Measurements from ENCODE around the gene USP37.

The USP37 gene

GRCh38 chr2:218435003-218435982 is 132.9 kb downstream of the USP37 start:
- no peak for DNase-seq (ENCODE audit: low read depth, low spot score)
- H3K27ac ChIP-seq = no peak overlapping the region

DNA sequence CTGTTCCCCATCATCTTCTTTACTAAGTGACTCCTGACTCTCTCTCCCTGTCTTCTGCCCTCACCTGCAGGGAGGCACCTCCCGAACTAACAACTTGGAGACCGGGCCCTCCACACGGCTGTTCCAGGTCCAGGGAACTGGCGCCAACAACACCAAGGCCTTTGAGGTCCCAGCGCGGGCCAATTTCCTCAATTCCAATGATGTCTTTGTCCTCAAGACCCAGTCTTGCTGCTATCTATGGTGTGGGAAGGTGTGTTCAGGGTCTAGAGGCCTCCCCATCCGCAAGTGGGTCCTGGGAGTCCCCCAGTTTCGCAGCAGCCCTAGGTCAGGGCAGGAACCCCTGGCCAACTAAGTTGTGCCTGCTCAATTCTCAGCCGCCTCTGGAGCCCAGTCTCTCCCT is 133.7 kb downstream of the USP37 start:
- no peak overlapping the region for H3K27ac ChIP-seq
- DNase-seq (ENCODE audit: low read depth, low spot score) = no peak

- H3K27ac ChIP-seq = no peak overlapping the region
- no peak for DNase-seq (ENCODE audit: low read depth, low spot score)
Measured at GRCh38 chr2:218432676-218433365, 135.3 kb downstream of the USP37 start.

DNA sequence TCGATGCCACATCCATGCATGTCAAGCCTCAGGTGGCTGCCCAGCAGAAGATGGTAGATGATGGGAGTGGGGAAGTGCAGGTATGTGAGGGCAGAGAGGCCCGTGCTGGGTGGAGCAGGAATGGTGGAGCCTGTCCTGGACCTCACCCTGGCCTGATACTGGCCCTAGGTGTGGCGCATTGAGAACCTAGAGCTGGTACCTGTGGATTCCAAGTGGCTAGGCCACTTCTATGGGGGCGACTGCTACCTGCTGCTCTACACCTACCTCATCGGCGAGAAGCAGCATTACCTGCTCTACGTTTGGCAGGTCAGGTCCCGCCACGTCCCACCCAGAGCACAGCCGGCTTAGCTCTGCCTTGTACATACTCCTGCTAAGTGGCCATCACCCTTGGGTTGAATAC is 136.3 kb downstream of the USP37 start:
- no peak overlapping the region for H3K27ac ChIP-seq
- no peak for DNase-seq (ENCODE audit: low read depth, low spot score)

- no peak for DNase-seq (ENCODE audit: low read depth, low spot score)
- no peak overlapping the region for H3K27ac ChIP-seq
Measured at GRCh38 chr2:218430721-218431120, 137.4 kb downstream of the USP37 start.

GRCh38 chr2:218429911-218430692 is 138.0 kb downstream of the USP37 start:
- no peak overlapping the region for H3K27ac ChIP-seq
- no peak for DNase-seq (ENCODE audit: low read depth, low spot score)

DNA sequence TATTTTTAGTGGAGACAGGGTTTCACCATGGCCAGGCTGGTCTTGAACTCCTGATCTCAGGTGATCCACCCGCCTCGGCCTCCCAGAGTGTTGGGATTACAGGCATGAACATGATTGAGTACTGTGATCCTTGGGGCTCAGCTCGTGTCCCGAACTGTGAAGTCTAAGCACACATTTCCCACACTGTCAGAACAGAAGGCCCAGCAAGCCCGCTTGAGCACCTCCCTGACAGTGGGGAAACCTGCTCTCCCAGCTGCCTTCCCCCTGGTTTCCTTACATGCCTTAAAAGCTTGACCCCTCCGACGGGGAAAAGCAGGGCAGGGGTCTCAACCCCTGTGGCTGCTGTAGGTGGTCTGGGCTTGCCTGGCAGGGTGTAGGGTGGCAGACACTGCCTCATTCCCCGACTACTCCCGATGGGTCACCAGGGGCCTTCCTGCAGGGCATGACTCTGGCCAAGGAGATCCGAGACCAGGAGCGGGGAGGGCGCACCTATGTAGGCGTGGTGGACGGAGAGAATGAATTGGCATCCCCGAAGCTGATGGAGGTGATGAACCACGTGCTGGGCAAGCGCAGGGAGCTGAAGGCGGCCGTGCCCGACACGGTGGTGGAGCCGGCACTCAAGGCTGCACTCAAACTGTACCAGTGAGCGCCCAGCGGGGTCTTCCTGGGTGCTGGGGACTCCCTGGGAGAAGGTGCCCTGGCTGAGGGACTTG is 139.1 kb downstream of the USP37 start:
- no peak for DNase-seq (ENCODE audit: low read depth, low spot score)
- H3K27ac ChIP-seq = no peak overlapping the region

- H3K27ac ChIP-seq = no peak overlapping the region
- no peak for DNase-seq (ENCODE audit: low read depth, low spot score)
Measured at GRCh38 chr2:218427741-218428140, 140.4 kb downstream of the USP37 start.

- DNase-seq (ENCODE audit: low read depth, low spot score) = no peak
- no peak overlapping the region for H3K27ac ChIP-seq
Measured at GRCh38 chr2:218425531-218425930, 142.6 kb downstream of the USP37 start.

DNA sequence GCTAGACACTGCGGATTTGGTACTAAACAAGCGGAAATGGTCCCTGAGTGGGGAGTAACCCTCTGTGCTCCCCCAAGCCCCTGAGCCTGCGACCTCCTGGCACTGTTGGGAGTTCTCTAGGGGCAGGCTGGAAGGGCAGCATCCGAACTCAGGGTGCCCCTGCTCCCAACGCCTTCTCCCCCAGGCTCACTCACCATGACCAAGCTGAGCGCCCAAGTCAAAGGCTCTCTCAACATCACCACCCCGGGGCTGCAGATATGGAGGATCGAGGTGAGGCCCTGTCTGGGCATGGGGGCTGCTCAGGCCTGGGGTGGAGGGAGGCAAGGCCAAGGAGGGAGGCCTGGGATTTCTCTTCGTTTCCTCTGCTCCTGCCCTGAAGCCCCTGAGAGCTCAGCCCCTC is 144.6 kb downstream of the USP37 start:
- no peak overlapping the region for H3K27ac ChIP-seq
- no peak for DNase-seq (ENCODE audit: low read depth, low spot score)

DNA sequence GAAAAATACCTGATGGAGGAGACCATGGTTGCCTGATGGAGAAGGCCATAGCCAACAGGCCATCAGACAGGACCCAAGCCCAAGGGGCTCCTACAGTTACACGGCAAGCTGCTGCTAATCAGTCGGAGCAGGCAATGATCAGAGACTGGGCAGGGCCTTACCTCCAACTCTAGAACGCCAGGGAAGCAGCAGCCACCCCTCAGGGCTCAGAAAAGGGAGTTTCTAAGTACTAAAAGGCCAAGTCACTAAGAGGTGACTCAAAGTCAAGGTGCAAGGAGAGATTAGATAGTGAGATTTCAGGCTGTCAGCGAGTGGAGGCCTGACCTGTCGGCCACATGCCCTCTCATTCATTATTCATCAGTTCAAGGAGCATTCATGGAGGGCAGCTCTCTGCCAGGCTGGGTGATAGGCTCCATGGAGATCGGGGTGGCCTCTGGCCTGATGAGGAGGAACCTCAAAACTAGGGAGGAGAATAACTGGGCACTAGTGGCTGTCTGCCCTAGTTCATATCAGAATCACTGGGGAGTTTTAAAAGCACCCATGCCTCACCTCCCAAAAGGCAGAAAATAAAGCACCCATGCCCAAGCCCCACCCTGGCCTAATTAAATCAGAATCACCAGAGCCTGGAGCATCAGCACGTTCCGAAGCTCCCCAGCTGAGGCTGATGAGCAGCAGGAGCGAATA is 145.6 kb downstream of the USP37 start:
- H3K27ac ChIP-seq = no peak overlapping the region
- no peak for DNase-seq (ENCODE audit: low read depth, low spot score)

GRCh38 chr2:218421027-218421426 is 147.1 kb downstream of the USP37 start:
- DNase-seq (ENCODE audit: low read depth, low spot score) = no peak

DNA sequence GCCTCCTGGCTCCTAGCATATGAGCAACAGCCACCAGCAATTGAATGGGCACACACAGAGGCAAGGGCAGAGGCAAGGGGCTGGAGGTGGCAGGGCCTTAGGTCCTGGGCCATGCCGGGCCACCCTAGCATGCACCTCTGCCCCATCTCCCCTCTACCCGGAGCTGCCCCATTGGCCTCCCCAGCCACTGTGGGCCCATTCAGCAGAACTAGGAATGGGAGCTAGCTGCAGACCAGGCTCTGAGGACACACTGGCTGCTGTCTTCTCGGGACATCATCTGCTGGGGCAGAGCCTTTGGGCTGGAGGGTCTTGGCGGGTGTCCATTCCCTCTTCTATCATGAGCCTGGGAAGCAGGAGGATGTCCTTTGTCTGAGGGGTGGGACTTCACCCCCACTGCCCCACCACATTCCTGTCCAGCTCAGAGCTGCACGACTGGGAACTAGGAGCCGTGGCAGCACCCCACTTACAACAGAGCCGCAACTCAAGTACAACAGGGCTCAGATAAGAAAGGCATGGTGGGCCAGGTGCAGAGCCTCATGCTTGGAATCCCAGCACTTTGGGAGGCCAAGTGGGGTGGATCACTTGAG is 148.4 kb downstream of the USP37 start:
- no peak for DNase-seq (ENCODE audit: low read depth, low spot score)
- no peak overlapping the region for H3K27ac ChIP-seq

More at GRCh38 chr2:218421027-218421426, 147.1 kb downstream of the USP37 start:
- H3K27ac ChIP-seq = no peak overlapping the region

DNA sequence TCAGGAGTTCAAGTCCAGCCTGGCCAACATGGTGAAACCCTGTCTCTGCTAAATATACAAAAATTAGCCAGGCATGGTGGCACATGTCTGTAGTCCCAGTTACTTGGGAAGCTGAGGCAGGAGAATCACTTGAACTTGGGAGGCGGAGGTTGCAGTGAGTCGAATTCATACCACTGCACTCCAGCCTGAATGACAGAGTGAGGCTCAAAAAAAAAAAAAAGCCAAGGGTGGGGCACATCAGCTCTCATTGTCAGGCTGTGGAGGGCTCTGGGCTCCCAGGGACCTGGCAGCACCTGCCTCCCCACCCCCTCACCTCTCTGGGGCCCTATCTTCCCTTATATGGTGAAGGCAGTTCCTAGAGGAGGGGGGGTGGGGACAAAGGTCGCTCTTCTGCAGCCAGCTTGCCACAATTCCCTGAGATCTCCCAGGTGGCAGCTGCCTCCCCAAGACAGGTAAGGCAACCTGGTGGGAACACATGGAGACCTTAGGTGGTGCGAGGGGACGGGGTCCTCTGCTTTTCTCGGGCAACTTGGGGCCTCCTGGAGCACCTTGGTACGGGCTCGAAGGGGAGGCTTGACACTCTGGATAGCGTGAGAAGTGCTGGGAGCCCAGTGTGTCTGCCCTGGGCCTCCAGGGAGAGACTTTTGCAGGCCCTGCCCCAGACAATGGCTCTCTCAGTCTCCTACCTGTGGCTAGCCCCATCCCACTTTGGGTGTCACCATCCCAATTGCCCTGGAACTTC is 149.3 kb downstream of the USP37 start, which contains the start of gene VIL1:
Gene VIL1, plus strand, starts transcription at position 407 of the 742 bp plus-strand sequence. CDS start 4,656 bp downstream, outside the sequence.
- DNase-seq (ENCODE audit: low read depth, low spot score) = no peak
- H3K27ac ChIP-seq = no peak within 1 kb of the TSS

DNA sequence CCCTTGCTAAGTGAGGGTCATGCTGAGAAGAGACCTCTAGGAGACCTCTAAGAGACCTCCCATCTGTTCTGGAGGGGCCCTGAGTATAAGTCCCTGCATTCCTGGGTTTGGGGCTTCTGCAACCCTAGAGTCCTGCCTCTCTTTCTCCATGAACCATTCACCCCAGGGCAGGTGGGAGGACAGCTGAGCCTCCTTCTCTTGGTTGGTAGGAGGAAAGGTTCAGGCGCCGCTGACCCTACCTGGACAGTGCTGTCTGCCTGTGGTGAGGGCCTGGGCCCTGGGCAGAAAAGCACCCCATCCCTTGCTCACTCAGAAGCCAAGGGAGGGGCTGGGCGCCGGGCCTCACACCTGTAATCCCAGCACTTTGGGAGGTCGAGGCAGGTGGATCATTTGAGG is 149.8 kb downstream of the USP37 start:
- no peak for DNase-seq (ENCODE audit: low read depth, low spot score)
- no peak overlapping the region for H3K27ac ChIP-seq

GRCh38 chr2:218407717-218408116 is 160.4 kb downstream of the USP37 start:
- no peak overlapping the region for H3K27ac ChIP-seq
- DNase-seq (ENCODE audit: low read depth, low spot score) = no peak

DNA sequence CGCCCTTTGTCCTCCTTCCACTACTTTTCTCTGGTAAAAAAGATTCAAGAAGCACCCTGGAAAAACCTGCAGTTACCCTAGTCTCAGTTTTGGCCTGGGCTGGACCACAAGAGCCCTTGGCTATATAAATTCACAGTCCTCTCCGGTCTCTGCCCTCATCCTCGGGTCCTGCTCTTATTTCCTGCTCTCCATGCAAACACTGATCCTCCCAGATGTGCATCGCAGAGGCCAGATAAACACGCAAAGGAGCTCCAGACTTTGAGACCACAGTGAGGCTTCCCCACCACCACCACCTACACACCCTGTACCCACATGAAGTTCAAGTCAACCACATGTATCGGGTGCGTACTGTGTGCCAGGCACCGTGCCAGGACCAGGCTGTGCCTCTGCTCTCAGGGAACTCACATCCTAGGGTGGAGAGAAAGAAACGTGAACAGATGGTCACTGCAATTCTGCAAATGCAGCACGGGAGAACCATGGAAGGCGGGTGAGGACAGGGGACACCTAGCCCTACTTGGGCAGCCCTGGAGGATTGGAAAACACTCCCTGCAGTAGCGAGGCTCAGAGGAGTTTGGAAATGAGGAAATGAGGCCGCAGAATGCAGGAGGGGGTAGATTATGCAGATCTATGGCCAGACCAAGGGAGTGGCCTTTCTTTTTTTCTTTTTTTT is 161.1 kb downstream of the USP37 start:
- peak overlapping the region; percentile 72 for H3K27ac ChIP-seq
- no peak for DNase-seq (ENCODE audit: low read depth, low spot score)
